B cell (primary cell): ENCODE results near the gene POLR2F. TPM values are rescaled to one million over a fixed set of nuclear protein-coding genes. Genes with fewer than 3 reads are reported as not detected.
"Not testable (repeated sequence)": the region's sequence is repeated elsewhere in the genome, so short reads cannot be mapped to it uniquely, and the experiment has no call there.

Experiments used
- ATAC-seq: fragments of 200-7000 bp; cut with Tn5 transposase; one replicate; pipeline ENCODE4 v1.10.0; 2021; ENCODE audit warnings: low read depth, mild to moderate bottlenecking, moderate number of reproducible peaks, moderate library complexity
- CTCF ChIA-PET: fragments of 350-600 bp; sonication (Branson Sonifier 250); formaldehyde crosslinking; loops from one replicate; lab custom pipeline; 2021; ENCODE audit warnings: antibody characterized with exemption, inconsistent platforms; lab: Charles Lee
- POLR2A ChIA-PET: fragments of 350-600 bp; sonication (Branson Sonifier 250); formaldehyde crosslinking; loops from one replicate; lab custom pipeline; 2021; ENCODE audit warnings: antibody characterized with exemption; lab: Charles Lee
- DNase-seq: peaks from one replicate; pipeline ENCODE4 v3.0.0; 2013
- H2AFZ ChIP-seq: 2 replicates; pipeline ENCODE4 v1.6.1; 2012; ENCODE audit warnings: mild to moderate bottlenecking, low read depth, low read length; ENCODE audit not compliant: insufficient read depth, poor library complexity, severe bottlenecking
- H3K27ac ChIP-seq, 2 donors: 1 replicate in 1 of 2; 2 replicates in 1 of 2; pipeline ENCODE4 v1.5.1; 2012 to 2013; ENCODE audit warnings: low read length in 2 of 2, mild to moderate bottlenecking in 2 of 2, moderate library complexity in 1 of 2
- H3K27me3 ChIP-seq, 4 experiments: fragments of 200-600 bp in 1 of 4; sonication (generic) in 1 of 4; replicated peaks in 1 of 4; 1 replicate in 2 of 4; 2 replicates in 2 of 4; pipeline versions ENCODE4 v1.6.1 to v1.7.0; 2013 to 2016; ENCODE audit warnings: low read length in 3 of 4, mild to moderate bottlenecking in 2 of 4, mixed read lengths in 1 of 4, moderate library complexity in 1 of 4; ENCODE audit not compliant: insufficient read depth in 4 of 4, control insufficient read depth in 3 of 4; ENCODE audit errors: control extremely low read depth in 1 of 4
- H3K36me3 ChIP-seq, 2 experiments: replicated peaks in 1 of 2; 1 replicate in 1 of 2; 2 replicates in 1 of 2; pipeline versions ENCODE4 v1.6.1 to v1.7.1; 2013; ENCODE audit warnings: low read length in 1 of 2; ENCODE audit not compliant: insufficient read depth in 2 of 2, control insufficient read depth in 1 of 2; ENCODE audit errors: control extremely low read depth in 1 of 2, extremely low read depth in 1 of 2
- H3K4me1 ChIP-seq, 2 donors: fragments of 200-600 bp in 1 of 2; sonication (generic) in 1 of 2; 1 replicate in 1 of 2; 2 replicates in 1 of 2; pipeline versions ENCODE4 v1.5.1 to v1.6.1; 2013 to 2017; ENCODE audit warnings: low read length in 2 of 2; ENCODE audit not compliant: control insufficient read depth in 2 of 2, insufficient read depth in 2 of 2
- H3K4me2 ChIP-seq: replicated peaks from 2 replicates; pipeline ENCODE3; 2012; ENCODE audit warnings: mild to moderate bottlenecking, low read depth, low read length; ENCODE audit not compliant: poor library complexity, severe bottlenecking
- H3K4me3 ChIP-seq, 5 experiments: fragments of 200-600 bp in 1 of 5; sonication (generic) in 1 of 5; 1 replicate in 3 of 5; 2 replicates in 2 of 5; pipeline versions ENCODE4 v1.5.1 to v1.7.0; 2011 to 2016; ENCODE audit warnings: low read length in 4 of 5, mild to moderate bottlenecking in 4 of 5, low read depth in 2 of 5, control low read depth in 1 of 5, moderate library complexity in 1 of 5; ENCODE audit not compliant: insufficient read depth in 1 of 5; ENCODE audit errors: control extremely low read depth in 1 of 5, extremely low read depth in 1 of 5
- H3K79me2 ChIP-seq: fragments of 200-600 bp; sonication (generic); one replicate; pipeline ENCODE4 v1.6.0; 2016; ENCODE audit warnings: low read length; ENCODE audit not compliant: control insufficient read depth, insufficient read depth
- H3K9ac ChIP-seq: fragments of 200-600 bp; sonication (generic); 2 replicates; pipeline ENCODE4 v1.6.1; 2017; ENCODE audit warnings: mild to moderate bottlenecking, low read length, moderate library complexity
- H3K9me3 ChIP-seq, 3 donors: one replicate each; pipeline versions ENCODE4 v1.6.1 to v1.7.1; 2013; ENCODE audit warnings: low read length in 2 of 3; ENCODE audit not compliant: control insufficient read depth in 2 of 3, insufficient read depth in 1 of 3; ENCODE audit errors: control extremely low read depth in 1 of 3
- H4K20me1 ChIP-seq: 2 replicates; pipeline ENCODE4 v1.6.0; 2012; ENCODE audit warnings: mild to moderate bottlenecking, low read length; ENCODE audit not compliant: insufficient read depth, control insufficient read depth, poor library complexity, severe bottlenecking
- H3K27ac Mint-ChIP-seq: one replicate; pipeline ENCODE4 v1.8.0; 2021; ENCODE audit warnings: mixed read lengths
- H3K27me3 Mint-ChIP-seq: one replicate; pipeline ENCODE4 v1.8.0; 2021; ENCODE audit warnings: mixed read lengths
- H3K4me1 Mint-ChIP-seq: one replicate; pipeline ENCODE4 v1.8.0; 2021; ENCODE audit warnings: mixed read lengths
- H3K4me3 Mint-ChIP-seq: one replicate; pipeline ENCODE4 v1.8.0; 2021; ENCODE audit warnings: mixed read lengths
- H3K9me3 Mint-ChIP-seq: one replicate; pipeline ENCODE4 v1.8.0; 2022; ENCODE audit warnings: mixed read lengths; ENCODE audit not compliant: insufficient read depth
- EZH2 ChIP-seq: IDR thresholded peaks from 2 replicates; pipeline ENCODE4 v1.6.1; 2012; ENCODE audit warnings: borderline replicate concordance, low read depth, mild to moderate bottlenecking, moderate library complexity, low read length; ENCODE audit not compliant: insufficient read depth, poor library complexity, severe bottlenecking
- WGBS: methylation state at CpG from one replicate; pipeline ENCODE4 v1.1.5; 2013; ENCODE audit warnings: missing lambda C conversion rate; ENCODE audit not compliant: insufficient coverage; 5-methylcytosine and 5-hydroxymethylcytosine counted together
- intact Hi-C: fragments of 100-400 bp; cut with micrococcal nuclease; formaldehyde crosslinking; loops from one replicate; pipeline ENCODE4 v1.10.0; 2022
- polyA plus RNA-seq: library from polyadenylated mRNA; depleted of rRNA; stranded (reverse); fragments of >200 nt; gene quantifications from 2 replicates; pipeline ENCODE4 v1.2.3, GENCODE V29; 2012
- total RNA-seq, 2 donors: library from RNA; stranded (reverse); fragments of 120-200 nt in 1 of 2; gene quantifications; 1 replicate in 1 of 2; 2 replicates in 1 of 2; pipeline versions ENCODE4 v1.2.3 to v1.2.4, GENCODE V29; 2013 to 2022
- TF ChIP-seq, protein P1 (sequence below): fragments of 200-600 bp; IDR thresholded peaks from one replicate; pipeline ENCODE4 v1.8.0; 2022; ENCODE audit warnings: antibody characterized with exemption, mild to moderate bottlenecking

POLR2F gene
- total and polyA plus RNA-seq, 2 donors (not counting 1 experiment from before 2014, with no cell fraction given) = 41.8 to 49.6 TPM

DNA sequence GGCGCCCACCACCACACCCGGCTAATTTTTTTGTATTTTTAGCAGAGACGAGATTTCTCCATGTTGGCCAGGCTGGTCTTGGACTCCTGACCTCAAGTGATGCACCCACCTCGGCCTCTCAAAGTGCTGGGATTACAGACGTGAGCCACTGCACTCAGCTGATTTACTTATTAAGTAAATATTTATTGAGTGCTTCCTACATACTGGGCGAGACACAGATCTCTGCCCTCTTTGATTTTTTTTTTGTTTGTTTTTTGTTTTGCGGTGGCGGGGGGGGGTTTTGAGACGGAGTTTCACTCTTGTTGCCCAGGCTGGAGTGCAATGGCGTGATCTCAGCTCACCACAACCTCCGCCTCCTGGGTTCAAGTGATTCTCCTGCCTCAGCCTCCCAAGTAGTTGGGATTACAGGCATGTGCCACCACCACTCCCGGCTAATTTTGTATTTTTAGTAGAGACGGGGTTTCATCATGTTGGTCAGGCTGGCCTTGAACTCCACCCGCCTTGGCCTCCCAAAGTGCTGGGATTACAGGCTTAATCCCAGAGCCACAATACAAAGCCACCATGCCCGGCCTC, 2.4 kb downstream of the POLR2F start:
- H3K4me3 Mint-ChIP-seq, H3K9me3 Mint-ChIP-seq, H3K9ac ChIP-seq, intact Hi-C loops, H2AFZ ChIP-seq, H3K4me2 ChIP-seq, H3K27ac Mint-ChIP-seq, H3K27ac ChIP-seq, H4K20me1 ChIP-seq, ATAC-seq, H3K4me3 ChIP-seq, DNase-seq, H3K9me3 ChIP-seq: not testable (repeated sequence)
- ChIA-PET POLR2A (interaction anchor here (0.7 kb wide), 1 partner anchor 54 kb away, joined by 4 read pairs; no protein-coding TSS in a partner anchor), CTCF (interaction anchor here (0.6 to 0.7 kb wide), 2 partner anchors 9 to 69 kb away, joined by 3 to 4 read pairs; no protein-coding TSS in a partner anchor)
- H3K27me3 Mint-ChIP-seq = peaks cover 14% of the 10 kb centered on the region
- H3K4me1 Mint-ChIP-seq = peaks cover 26% of the 10 kb centered on the region
- H3K36me3 ChIP-seq = peaks cover 10 to 30% of the 10 kb centered on the region in 2 experiments
- peaks cover 2 to 14% (median 8%) of the 10 kb centered on the region in 4 experiments for H3K27me3 ChIP-seq
- H3K4me1 ChIP-seq = peaks cover 17 to 20% of the 10 kb centered on the region in 2 donors
- H3K79me2 ChIP-seq = peaks cover 24% of the 10 kb centered on the region
- 96% methylated on average over 6 of the region's 15 CpGs for WGBS

DNA sequence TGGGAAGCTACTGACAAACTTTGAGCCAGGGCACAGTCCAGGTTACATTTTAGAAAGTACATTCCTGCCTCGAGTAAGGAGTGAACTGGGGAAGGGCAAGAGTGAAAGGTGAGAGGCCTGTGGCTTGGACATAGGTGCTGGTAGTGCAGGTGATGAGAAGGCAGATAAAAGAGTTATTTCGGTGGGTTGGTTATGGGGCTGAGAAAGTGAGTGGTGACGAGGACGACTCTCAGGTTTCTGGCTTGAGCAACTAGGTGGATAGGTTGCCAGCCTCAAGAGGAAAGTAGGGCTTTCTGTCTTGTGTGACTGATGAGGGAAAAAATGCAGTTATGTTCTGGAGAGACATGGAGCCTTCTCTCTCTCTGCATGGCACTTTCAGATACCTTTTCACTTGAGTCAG, 3.7 kb downstream of the POLR2F start:
- TF ChIP-seq, protein P1, sequence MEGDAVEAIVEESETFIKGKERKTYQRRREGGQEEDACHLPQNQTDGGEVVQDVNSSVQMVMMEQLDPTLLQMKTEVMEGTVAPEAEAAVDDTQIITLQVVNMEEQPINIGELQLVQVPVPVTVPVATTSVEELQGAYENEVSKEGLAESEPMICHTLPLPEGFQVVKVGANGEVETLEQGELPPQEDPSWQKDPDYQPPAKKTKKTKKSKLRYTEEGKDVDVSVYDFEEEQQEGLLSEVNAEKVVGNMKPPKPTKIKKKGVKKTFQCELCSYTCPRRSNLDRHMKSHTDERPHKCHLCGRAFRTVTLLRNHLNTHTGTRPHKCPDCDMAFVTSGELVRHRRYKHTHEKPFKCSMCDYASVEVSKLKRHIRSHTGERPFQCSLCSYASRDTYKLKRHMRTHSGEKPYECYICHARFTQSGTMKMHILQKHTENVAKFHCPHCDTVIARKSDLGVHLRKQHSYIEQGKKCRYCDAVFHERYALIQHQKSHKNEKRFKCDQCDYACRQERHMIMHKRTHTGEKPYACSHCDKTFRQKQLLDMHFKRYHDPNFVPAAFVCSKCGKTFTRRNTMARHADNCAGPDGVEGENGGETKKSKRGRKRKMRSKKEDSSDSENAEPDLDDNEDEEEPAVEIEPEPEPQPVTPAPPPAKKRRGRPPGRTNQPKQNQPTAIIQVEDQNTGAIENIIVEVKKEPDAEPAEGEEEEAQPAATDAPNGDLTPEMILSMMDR = no peak
- TF ChIP-seq EZH2 = no peak
- H3K36me3 ChIP-seq = peaks cover 10 to 43% of the 10 kb centered on the region in 2 experiments
- H3K9ac ChIP-seq = no peak overlapping the region
- Mint-ChIP-seq H3K4me3 (no peak overlapping the region), H3K27ac (no peak overlapping the region), H3K9me3 (no peaks in the 10 kb centered on the region), H3K27me3 (peaks cover 8% of the 10 kb centered on the region), H3K4me1 (peaks cover 24% of the 10 kb centered on the region)
- H3K4me1 ChIP-seq = peaks cover 17 to 20% of the 10 kb centered on the region in 2 donors
- ChIA-PET POLR2A (no interaction called here), CTCF (no interaction called here)
- peaks cover 0 to 11% (median 6%) of the 10 kb centered on the region in 4 experiments for H3K27me3 ChIP-seq
- DNase-seq (no peak), ATAC-seq (no peak)
- H3K9me3 ChIP-seq = no peaks in the 10 kb centered on the region
- intact Hi-C loops = no loop called here
- H3K79me2 ChIP-seq = peaks cover 24% of the 10 kb centered on the region
- no peak overlapping the region for H3K4me2 ChIP-seq
- no peaks in the 10 kb centered on the region for H4K20me1 ChIP-seq
- H3K27ac ChIP-seq = no peak overlapping the region
- WGBS = 95% methylated on average over 4 of the region's 4 CpGs
- H3K4me3 ChIP-seq = no peak overlapping the region
- H2AFZ ChIP-seq = no peak overlapping the region
